ENCODE measurements around the gene FHL5. TPM values are rescaled to one million over a fixed set of nuclear protein-coding genes. Genes with fewer than 3 reads are reported as not detected.

FHL5 gene
- total RNA-seq, 3 donors from 2014 or later (not counting 1 experiment from before 2014, with no cell fraction given): not detected

GRCh38 chr6:96657344-96657743, 94.4 kb downstream of the FHL5 start:
- Mint-ChIP-seq H3K4me3 (no peak overlapping the region), H3K9me3 (peaks cover 0 to 1% of the 10 kb centered on the region in 2 donors), H3K27ac (no peak overlapping the region), H3K36me3 (no peaks in the 10 kb centered on the region), H3K27me3 (ENCODE audit: low read depth in 2 of 2) (no peaks in the 10 kb centered on the region), H3K4me1 (no peaks in the 10 kb centered on the region)
- no peak for DNase-seq
- H3K27me3 ChIP-seq (ENCODE audit: control insufficient read depth, insufficient read depth, low read length): no peaks in the 10 kb centered on the region
- TF ChIP-seq CTCF (IDR thresholded peaks at IDR 0.05): no peak
- ATAC-seq: no peak
- no peaks in the 10 kb centered on the region for H3K36me3 ChIP-seq (ENCODE audit: control insufficient read depth, insufficient read depth, low read length)
- H3K9me3 ChIP-seq (ENCODE audit: control insufficient read depth, insufficient read depth, low read length): no peaks in the 10 kb centered on the region
- H3K4me1 ChIP-seq (ENCODE audit: control insufficient read depth, insufficient read depth, low read length): no peaks in the 10 kb centered on the region
- no peak overlapping the region for H3K27ac ChIP-seq (ENCODE audit: low read length)
- intact Hi-C loops (cut with micrococcal nuclease): no loop called here
- no peak overlapping the region for H3K4me3 ChIP-seq (ENCODE audit: low read length)
- 71% methylated on average over 5 of the region's 5 CpGs for WGBS (ENCODE audit: insufficient coverage)

GRCh38 chr6:96659084-96659845, 96.3 kb downstream of the FHL5 start:
- Mint-ChIP-seq H3K9me3 (peaks cover 3 to 5% of the 10 kb centered on the region in 2 donors), H3K4me3 (no peak overlapping the region), H3K36me3 (no peaks in the 10 kb centered on the region), H3K27ac (no peak overlapping the region), H3K27me3 (ENCODE audit: low read depth in 2 of 2) (no peaks in the 10 kb centered on the region), H3K4me1 (no peaks in the 10 kb centered on the region)
- no peak overlapping the region for H3K27ac ChIP-seq (ENCODE audit: low read length)
- no peaks in the 10 kb centered on the region for H3K27me3 ChIP-seq (ENCODE audit: control insufficient read depth, insufficient read depth, low read length)
- ATAC-seq (no peak), DNase-seq (no peak)
- WGBS (ENCODE audit: insufficient coverage): 86% methylated on average over 3 of the region's 4 CpGs
- no peak for TF ChIP-seq CTCF (IDR thresholded peaks at IDR 0.05)
- no peaks in the 10 kb centered on the region for H3K4me1 ChIP-seq (ENCODE audit: control insufficient read depth, insufficient read depth, low read length)
- no peaks in the 10 kb centered on the region for H3K9me3 ChIP-seq (ENCODE audit: control insufficient read depth, insufficient read depth, low read length)
- H3K4me3 ChIP-seq (ENCODE audit: low read length): no peak overlapping the region
- intact Hi-C loops (cut with micrococcal nuclease): no loop called here
- no peaks in the 10 kb centered on the region for H3K36me3 ChIP-seq (ENCODE audit: control insufficient read depth, insufficient read depth, low read length)

Other genes with a start within 250 kb of the FHL5 start
- 10 to 100 TPM; 18.4 to 20.7 (median 19.0) TPM for gene UFL1, start 41.3 kb upstream of the FHL5 start, total RNA-seq

Data from natural killer cell (primary cell).